Right lobe of liver (tissue), 6 donors: ENCODE measurements around the gene ZFP42. TPM values are rescaled to one million over a fixed set of nuclear protein-coding genes. Genes with fewer than 3 reads are reported as not detected.

Experiments
- ATAC-seq, 4 donors: fragments of 200-7000 bp; cut with Tn5 transposase; one replicate each; pipeline ENCODE4 v1.9.1; 2020; ENCODE audit warnings: mild to moderate bottlenecking in 4 of 4, moderate library complexity in 4 of 4
- DNase-seq, 3 donors: peaks; one replicate each; pipeline ENCODE4 v3.0.0-alpha.2; 2020
- H3K27ac ChIP-seq, 3 donors: fragments of 200-600 bp; one replicate each; pipeline ENCODE4 v1.8.0; 2022
- H3K27me3 ChIP-seq, 2 donors: fragments of 200-600 bp; one replicate each; pipeline ENCODE4 v1.8.0; 2022
- H3K36me3 ChIP-seq, 4 donors: fragments of 200-600 bp; sonication (generic) in 1 of 4; one replicate each; pipeline versions ENCODE4 v1.5.1 to v1.8.0; 2017 to 2022; ENCODE audit warnings: control low read depth in 1 of 4
- H3K4me1 ChIP-seq, 4 donors: fragments of 200-600 bp; sonication (generic) in 1 of 4; one replicate each; pipeline versions ENCODE4 v1.5.1 to v1.8.0; 2017 to 2022; ENCODE audit warnings: control low read depth in 1 of 4
- H3K4me3 ChIP-seq, 3 donors: fragments of 200-600 bp; one replicate each; pipeline ENCODE4 v1.8.0; 2022
- H3K9me3 ChIP-seq, 4 donors: fragments of 200-600 bp; sonication (generic) in 1 of 4; one replicate each; pipeline versions ENCODE4 v1.5.1 to v1.8.0; 2017 to 2022; ENCODE audit warnings: control low read depth in 1 of 4
- CTCF ChIP-seq, 4 donors: fragments of 200-600 bp in 3 of 4; fragments of 450-650 bp in 1 of 4; IDR thresholded peaks; one replicate each; pipeline versions ENCODE4 v1.5.1 to v1.8.0; 2016 to 2022; ENCODE audit warnings: antibody characterized with exemption in 4 of 4, mild to moderate bottlenecking in 2 of 4
- POLR2A ChIP-seq: fragments of 450-650 bp; IDR thresholded peaks from one replicate; pipeline ENCODE4 v1.6.1; 2017; ENCODE audit warnings: antibody characterized with exemption, mild to moderate bottlenecking
- WGBS: methylation state at CpG from one replicate; pipeline ENCODE4 v1.1.6; 2018; ENCODE audit warnings: low coverage, low lambda C conversion rate; ENCODE audit not compliant: insufficient coverage; ENCODE audit errors: missing lambda C conversion rate; 5-methylcytosine and 5-hydroxymethylcytosine counted together
- intact Hi-C, 2 donors: fragments of 100-400 bp; cut with DNase I; formaldehyde crosslinking; loops; one replicate each; pipeline versions ENCODE4 v1.11.2 to v1.14.1; 2022
- total RNA-seq, 6 experiments: library from RNA; depleted of rRNA in 2 of 6; stranded (reverse); fragments of >200 nt in 2 of 6; fragmentation: NEBNext Ultra II Directional in 3 of 6; extraction: Animal tissue kit (Norgen Biotek cat#: 25700) in 3 of 6; gene quantifications; one replicate each; pipeline versions ENCODE4 v1.1.0 to v1.2.4, GENCODE V29; 2016 to 2023
- donor health status: DM: no; HTN: yes; CAD: no.
- donor health status: DM: no; HTN: no; CAD: no.
- donor health status: DM: no; HTN: no; CAD: no.
- donor health status: DM: no; HTN: yes; CAD: no.
- donor health status: DM: no; HTN: yes; CAD: no.

ZFP42 gene
- total RNA-seq, 6 experiments from 2014 or later: not detected

GRCh38 chr4:187965726-187966125 is 29.8 kb upstream of the ZFP42 start:
- 38% methylated on average over 8 of the region's 8 CpGs for WGBS
- no peak for TF ChIP-seq POLR2A
- no peak for TF ChIP-seq CTCF (IDR thresholded peaks at IDR 0.05)
- no peak overlapping the region for H3K4me3 ChIP-seq
- H3K36me3 ChIP-seq: no peaks in the 10 kb centered on the region
- no peaks in the 10 kb centered on the region for H3K27me3 ChIP-seq
- H3K9me3 ChIP-seq: no peaks in the 10 kb centered on the region
- intact Hi-C loops: no loop called here
- no peak overlapping the region for H3K27ac ChIP-seq
- no peak for ATAC-seq
- no peaks in the 10 kb centered on the region for H3K4me1 ChIP-seq
- DNase-seq: no peak

GRCh38 chr4:187972135-187972534 is 23.4 kb upstream of the ZFP42 start:
- Histone ChIP-seq H3K4me1 (no peaks in the 10 kb centered on the region), H3K9me3 (no peaks in the 10 kb centered on the region), H3K27ac (no peak overlapping the region), H3K36me3 (no peaks in the 10 kb centered on the region), H3K27me3 (no peaks in the 10 kb centered on the region), H3K4me3 (no peak overlapping the region)
- 67% methylated on average over 3 of the region's 5 CpGs for WGBS
- TF ChIP-seq CTCF (IDR thresholded peaks at IDR 0.05): no peak
- DNase-seq (no peak), ATAC-seq (no peak)
- intact Hi-C loops: no loop called here

GRCh38 chr4:187983746-187984145 is 11.8 kb upstream of the ZFP42 start:
- no peak for ATAC-seq
- Histone ChIP-seq H3K36me3 (no peaks in the 10 kb centered on the region), H3K27me3 (no peaks in the 10 kb centered on the region), H3K4me3 (no peak overlapping the region), H3K27ac (no peak overlapping the region), H3K4me1 (no peaks in the 10 kb centered on the region), H3K9me3 (no peaks in the 10 kb centered on the region)
- no peak for DNase-seq
- WGBS: 73% methylated on average over 2 of the region's 2 CpGs
- intact Hi-C loops: no loop called here
- TF ChIP-seq POLR2A (no peak), CTCF (IDR thresholded peaks at IDR 0.05) (no peak)

DNA sequence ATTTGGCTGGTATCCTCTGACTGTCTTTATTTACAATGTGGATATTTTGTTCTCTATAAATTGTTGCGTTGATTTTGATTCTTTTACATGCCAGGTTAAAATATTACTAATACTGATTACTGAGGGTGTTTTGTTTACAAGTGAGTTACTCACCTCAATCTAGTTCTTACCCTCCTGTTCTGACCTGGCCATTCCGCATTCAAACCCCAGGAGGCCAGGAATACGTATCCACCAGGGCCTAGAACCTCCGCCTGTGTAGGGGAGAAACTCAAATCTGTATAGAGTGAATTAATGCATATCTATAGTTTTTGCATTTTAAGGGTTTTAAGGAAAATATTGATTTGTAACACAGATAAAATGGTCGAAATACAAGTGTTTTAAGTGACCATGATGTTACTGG is 2.6 kb upstream of the ZFP42 start:
- ATAC-seq (no peak), DNase-seq (no peak)
- H3K36me3 ChIP-seq: no peaks in the 10 kb centered on the region
- intact Hi-C loops: no loop called here
- H3K9me3 ChIP-seq: no peaks in the 10 kb centered on the region
- no peaks in the 10 kb centered on the region for H3K27me3 ChIP-seq
- H3K27ac ChIP-seq: no peak overlapping the region
- WGBS: 43% methylated on average over 5 of the region's 5 CpGs
- no peak for TF ChIP-seq CTCF (IDR thresholded peaks at IDR 0.05)
- no peak for TF ChIP-seq POLR2A
- no peak overlapping the region for H3K4me3 ChIP-seq
- no peaks in the 10 kb centered on the region for H3K4me1 ChIP-seq

DNA sequence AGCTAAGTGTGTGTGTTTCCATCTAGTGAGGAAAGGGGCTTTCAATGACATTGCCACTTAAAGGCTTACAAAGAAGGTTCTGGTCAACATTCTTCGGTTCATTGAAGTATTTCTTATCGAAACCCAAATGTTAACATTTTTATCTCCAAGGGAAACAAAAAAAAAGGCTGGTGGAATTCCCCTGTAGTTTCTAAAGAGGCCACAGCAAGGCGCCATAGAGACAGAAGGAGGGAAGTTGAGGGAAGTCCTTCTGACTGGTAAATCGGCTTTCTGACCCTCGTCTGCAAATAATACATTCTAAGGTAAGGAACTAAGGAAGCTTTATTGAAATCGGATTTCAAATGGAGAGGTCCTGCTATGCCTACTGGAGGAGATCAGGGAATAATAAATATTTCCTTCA is 1.7 kb upstream of the ZFP42 start:
- WGBS: 24% methylated on average over 6 of the region's 6 CpGs
- Histone ChIP-seq H3K27ac (no peak overlapping the region), H3K9me3 (no peaks in the 10 kb centered on the region), H3K4me3 (no peak overlapping the region), H3K27me3 (no peaks in the 10 kb centered on the region), H3K36me3 (no peaks in the 10 kb centered on the region), H3K4me1 (no peaks in the 10 kb centered on the region)
- DNase-seq: no peak
- TF ChIP-seq CTCF (IDR thresholded peaks at IDR 0.05): no peak
- ATAC-seq: no peak
- intact Hi-C loops: no loop called here
